IPS-18c (cell line): ENCODE measurements around the gene FMN1.

Source experiments
- H3K4me3 ChIP-seq: 2 replicates; pipeline ENCODE4 v1.7.0; 2013; ENCODE audit warnings: low read depth, mild to moderate bottlenecking, low read length, moderate library complexity; ENCODE audit not compliant: insufficient read depth
- H3K9me3 ChIP-seq: one replicate; pipeline ENCODE4 v1.6.1; 2013; ENCODE audit warnings: mild to moderate bottlenecking, low read length, moderate library complexity; ENCODE audit not compliant: control insufficient read depth, insufficient read depth

Gene FMN1

DNA sequence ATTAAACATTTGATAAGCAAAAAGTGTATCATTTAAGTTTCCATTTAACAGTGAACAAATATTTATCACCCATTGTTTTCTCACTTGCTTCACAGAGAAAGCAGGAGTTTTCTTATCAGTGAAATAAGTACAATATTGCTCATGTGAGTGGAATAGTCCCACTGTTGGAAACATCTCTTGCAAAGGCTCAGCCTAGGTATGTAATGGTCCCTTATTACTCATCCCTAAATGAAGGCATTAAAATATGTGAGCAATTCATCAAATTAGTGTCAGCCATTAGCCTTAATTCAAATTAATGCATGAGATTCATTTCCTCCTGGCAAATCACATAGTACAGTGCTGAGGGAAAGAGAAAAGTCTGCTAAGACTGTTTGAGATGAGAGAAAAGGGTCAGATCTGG lies 9.6 kb upstream of the FMN1 start:
- no peaks in the 10 kb centered on the region for H3K9me3 ChIP-seq

DNA sequence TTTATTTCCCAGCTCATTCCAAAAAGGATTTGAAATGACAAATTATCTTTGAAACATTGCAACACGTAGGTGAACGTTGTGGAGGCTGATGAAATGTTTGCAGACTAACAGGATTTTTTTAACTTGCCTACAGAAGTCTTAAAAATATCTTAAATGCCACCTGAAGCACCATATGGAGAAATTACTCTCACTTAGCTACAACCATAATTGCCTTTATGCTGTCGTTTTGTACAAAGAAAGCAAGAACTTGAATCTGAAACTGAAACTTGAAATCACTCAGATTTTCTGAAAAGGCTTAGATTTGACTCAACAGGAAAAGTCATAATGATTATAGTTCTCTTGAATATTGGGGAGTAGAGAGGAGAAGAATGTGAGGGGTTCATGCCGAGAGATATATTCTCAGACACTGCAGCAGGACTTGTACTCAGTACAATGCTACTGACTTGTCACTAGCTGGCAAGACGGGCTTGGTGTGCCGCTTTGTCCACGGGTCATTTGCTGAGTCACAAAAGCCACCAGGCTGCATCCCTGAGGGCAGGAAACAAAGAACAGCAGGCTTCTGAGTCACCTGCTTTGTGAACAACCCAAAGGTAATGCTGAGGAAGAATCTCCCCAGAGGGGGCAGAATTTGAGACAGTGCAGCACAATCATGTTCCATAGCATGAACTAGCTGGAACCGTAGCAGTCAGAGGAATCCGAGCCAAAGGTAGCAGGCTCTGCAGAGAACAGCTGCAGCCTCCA lies 7.1 kb upstream of the FMN1 start:
- H3K9me3 ChIP-seq: no peaks in the 10 kb centered on the region
- H3K4me3 ChIP-seq: no peak overlapping the region

More for the DNA sequence above, 9.6 kb upstream of the FMN1 start:
- no peak overlapping the region for H3K4me3 ChIP-seq

DNA sequence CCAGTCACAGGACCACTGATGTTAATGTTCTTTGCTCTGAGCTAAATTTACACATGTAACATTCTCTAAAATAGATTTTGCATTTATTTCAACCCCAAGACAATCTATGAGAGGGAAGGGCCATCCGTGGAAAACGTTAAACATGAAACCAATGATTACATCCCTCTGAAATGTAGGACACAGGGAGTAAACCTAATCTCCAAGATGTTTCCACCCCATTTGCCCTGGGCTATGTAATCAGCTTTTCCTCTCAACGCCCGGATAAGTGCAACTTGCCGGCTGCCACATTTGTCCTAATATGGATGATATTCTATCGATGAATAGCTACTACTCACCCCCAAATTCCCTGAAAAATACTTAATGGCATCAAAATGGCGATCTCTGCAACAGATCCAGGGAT lies 6.4 kb upstream of the FMN1 start:
- H3K4me3 ChIP-seq: no peak overlapping the region
- no peaks in the 10 kb centered on the region for H3K9me3 ChIP-seq

DNA sequence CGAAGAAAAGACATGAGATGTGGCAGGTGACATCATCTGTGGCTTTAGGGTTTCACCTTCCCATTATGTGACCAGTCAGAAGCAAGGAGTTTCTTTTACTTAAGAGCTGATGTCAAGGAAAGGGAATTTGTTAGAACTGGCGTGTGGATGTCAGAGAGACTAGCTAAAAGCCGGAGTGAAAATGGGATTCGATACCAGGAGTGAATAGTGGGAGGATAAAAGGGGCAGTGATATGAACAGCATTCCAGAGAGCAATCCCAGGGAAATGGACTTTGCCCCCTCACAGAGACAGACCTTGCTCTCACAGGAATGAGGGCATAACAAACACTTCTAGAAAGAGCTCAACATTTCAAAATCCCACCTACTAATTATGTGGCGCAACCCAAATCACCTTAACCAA lies 5.9 kb upstream of the FMN1 start:
- Histone ChIP-seq H3K4me3 (no peak overlapping the region), H3K9me3 (no peaks in the 10 kb centered on the region)

DNA sequence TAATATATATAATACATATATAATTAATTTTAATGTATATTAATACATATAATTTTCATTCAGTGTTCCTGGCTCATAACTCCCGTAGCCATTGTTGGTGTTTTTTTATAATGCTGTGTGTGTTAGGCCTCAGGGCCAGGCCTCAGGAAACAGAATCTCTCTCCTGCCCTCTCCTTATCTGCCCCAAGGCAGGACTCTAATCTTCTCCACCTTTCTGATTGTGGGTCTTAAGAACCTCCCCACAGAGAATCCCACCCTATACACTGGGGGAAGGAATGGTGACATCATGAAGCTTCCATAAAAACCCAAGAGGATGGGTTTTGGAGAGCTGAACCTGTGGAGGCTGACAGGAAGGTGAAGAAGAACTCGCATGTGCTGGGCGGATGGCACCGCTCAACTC lies 4.0 kb upstream of the FMN1 start:
- peaks cover 2% of the 10 kb centered on the region for H3K9me3 ChIP-seq
- no peak overlapping the region for H3K4me3 ChIP-seq

DNA sequence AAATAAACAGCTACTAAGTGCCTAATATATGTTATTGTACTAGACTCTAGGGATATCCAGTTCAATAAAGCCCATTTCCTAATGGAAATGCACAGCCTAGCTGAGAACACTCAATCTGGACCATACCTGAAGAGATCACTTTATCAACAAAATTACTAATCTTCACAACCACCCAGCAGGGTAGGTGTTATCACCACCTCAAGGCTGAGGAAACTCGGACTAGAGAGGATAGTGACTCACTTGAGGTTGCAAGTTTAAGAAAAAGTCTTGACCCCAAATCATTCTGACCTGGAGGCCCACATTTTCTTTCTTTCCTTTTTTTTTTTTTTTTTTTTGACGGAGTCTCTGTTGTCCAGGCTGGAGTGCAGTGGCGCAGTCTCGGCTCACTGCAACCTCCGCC lies 3.1 kb upstream of the FMN1 start:
- Histone ChIP-seq H3K9me3 (peaks cover 2% of the 10 kb centered on the region), H3K4me3 (no peak overlapping the region)

DNA sequence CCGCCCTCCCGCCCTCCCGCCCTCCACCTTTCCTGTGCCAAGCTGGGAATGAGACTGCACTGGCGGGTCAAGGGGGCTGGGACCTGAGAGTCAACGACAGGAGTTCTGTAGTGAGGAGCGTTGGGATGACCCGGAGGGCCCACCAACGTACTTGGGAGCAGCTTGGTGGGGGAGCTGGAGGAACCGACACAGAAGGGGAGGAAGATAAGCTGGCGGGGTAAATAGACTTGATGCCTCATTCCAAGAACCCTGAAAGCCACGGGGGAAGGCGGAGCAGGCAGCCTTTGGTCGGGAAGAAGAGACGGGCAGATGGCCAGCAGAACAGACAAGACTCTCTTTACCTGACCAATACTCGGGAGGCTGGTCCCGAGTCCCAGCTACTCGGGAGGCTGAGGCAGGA lies 277 bp downstream of the FMN1 start:
- Histone ChIP-seq H3K9me3 (peaks cover 2% of the 10 kb centered on the region), H3K4me3 (peak overlapping the region; percentile 52; the same call in 1 of the 2 replicates)

DNA sequence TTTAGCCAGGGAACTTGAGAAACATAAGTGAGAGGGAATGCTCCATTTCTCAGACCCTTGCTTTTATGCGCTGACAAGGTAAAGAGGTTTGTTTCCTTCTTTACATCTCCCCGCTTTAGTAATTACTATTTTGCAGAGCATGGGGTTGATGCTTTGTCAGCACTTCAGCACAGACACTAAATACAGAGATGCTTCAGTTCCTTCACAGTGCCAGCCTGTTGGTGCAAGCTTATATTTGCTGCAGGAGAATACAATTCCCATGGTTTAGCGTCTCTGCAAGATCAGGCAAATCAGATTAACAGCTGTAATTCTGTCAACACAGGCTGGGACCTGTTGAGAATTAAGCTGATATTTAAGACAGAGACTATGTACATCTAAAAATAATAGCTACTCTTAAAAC lies 2.9 kb downstream of the FMN1 start:
- no peak overlapping the region for H3K4me3 ChIP-seq
- peaks cover 2% of the 10 kb centered on the region for H3K9me3 ChIP-seq

DNA sequence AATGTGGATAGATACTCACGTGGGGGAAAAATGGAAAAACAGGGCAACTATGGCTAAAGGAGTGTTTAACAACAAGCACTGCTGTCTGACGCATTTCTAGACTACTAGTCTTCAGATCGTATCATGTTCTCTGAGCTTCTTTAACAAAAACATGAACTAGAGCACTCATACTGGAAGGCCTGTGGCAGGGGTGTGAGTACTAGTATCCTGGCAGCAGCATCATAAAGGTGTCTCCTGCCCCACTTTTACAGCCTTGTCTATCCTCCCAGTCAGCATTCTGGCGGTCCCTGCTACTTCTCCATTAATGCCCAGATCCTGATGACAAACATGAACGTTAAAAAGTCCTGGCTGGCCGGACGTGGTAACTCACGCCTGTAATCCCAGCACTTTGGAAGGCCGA lies 4.0 kb downstream of the FMN1 start:
- Histone ChIP-seq H3K9me3 (peaks cover 2% of the 10 kb centered on the region), H3K4me3 (no peak overlapping the region)

DNA sequence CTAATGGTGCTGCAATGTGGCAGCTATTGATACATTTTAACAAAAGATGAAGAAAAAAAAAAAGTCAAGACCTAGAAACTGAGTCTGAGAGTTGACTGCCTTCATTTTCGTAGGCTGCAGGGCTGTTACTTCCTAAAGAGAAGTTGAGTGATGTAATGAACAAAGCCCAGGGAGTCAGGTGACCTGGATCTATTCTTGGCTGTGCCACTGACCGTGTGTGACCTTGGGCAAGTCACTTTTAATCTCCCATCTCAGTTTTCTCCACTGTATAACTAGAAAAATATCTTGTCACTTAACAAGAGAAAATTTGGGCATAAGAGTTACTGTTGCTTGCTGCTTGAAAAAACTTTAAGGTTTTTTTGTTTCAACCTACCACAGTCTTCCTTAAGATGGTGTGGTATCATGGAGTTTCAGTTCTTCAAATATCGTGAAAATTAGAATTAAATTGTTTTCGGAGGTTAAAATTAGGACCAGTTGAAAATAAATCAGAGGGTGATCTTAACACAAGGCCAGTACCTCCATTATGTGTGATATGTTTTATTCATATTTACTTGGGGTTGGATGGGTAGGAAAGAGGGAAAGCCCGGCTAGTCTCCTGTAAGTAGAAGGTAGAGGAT lies 5.8 kb downstream of the FMN1 start:
- no peak overlapping the region for H3K4me3 ChIP-seq

DNA sequence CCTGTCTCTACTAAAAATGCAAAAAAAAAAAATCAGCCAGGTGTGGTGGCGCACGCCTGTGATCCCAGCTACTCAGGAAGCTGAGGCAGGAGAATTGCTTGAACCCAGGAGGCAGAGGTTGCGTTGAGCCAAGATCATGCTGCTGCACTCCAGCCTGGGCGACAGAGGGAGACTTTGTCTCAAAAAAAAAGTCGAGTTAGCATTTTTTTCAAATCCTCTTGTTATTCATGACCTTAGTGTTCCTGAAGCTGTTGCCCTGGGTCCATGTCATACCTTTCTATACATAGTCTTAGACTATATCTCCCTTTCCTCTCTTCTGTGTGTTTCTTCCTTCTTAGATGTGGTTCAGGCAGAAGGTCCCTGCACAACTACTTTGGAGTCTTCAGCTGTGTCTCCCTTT lies 6.4 kb downstream of the FMN1 start:
- Histone ChIP-seq H3K9me3 (no peaks in the 10 kb centered on the region), H3K4me3 (no peak overlapping the region)

More for the DNA sequence above, 5.8 kb downstream of the FMN1 start:
- H3K9me3 ChIP-seq: no peaks in the 10 kb centered on the region

DNA sequence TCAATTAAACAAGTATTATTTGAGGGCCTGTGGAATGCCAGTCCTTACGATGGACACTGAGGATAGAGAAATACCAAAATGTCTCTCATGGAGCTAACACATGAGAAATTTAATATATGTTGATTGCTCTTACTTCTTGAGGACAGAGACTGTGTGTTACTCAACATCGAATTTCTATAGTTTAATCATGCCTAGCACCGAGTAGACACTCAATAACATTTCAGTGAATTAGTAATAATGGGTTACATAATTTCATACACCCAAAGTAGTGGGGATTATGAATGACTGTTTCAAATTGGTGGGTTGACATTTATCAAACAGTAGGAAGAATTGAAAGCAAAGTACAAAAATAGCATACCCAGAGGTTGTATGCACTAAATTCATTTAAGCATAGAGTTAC lies 11.2 kb downstream of the FMN1 start:
- Histone ChIP-seq H3K4me3 (no peak overlapping the region), H3K9me3 (no peaks in the 10 kb centered on the region)

DNA sequence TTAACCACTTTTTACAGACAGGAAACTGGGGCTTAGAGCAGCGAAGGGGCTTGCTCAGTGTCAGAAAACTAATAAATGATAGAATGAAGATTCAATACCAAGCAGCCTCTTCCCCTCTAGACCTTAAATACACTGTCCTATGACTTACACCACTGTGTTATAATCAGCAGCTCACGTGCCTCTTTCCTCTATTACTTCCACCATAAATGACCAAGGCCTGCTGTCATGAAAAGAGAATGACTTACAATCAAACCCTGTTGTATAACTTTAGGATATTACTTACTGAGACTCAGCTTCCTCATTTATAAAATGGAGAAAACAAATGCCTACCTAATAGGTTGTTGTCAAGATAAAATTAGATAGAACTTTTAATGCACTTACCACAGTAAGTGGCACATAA lies 11.6 kb downstream of the FMN1 start:
- no peak overlapping the region for H3K4me3 ChIP-seq
- no peaks in the 10 kb centered on the region for H3K9me3 ChIP-seq

DNA sequence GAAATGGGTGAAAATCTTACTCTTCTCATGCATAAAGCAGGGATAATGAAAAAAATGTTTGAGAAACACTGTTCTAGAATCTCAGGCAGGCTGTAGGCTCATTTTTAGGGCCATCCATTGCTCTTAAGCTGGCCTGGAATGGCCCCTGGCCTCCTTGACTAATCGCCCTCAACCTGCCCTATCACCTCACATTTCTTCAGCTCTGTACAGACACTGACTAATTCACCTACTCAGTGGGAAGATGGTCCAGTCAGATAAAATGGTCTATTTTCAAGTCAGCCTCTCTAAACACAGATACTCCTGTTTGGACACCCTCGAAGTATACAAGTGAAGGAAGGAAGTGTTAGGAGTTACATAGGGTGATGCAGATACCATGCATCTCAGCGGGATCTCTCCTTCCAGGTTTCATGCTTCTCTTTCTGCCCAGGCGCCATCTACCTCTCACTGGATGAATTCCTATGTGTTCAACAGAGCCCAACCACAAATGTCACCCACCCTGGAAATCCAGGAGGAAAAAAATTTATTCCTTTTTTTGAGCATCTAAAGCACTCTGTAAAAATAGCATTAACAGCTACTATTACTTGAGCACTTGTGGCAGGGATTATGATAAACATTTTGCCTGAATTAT lies 12.1 kb downstream of the FMN1 start:
- H3K9me3 ChIP-seq: no peaks in the 10 kb centered on the region

DNA sequence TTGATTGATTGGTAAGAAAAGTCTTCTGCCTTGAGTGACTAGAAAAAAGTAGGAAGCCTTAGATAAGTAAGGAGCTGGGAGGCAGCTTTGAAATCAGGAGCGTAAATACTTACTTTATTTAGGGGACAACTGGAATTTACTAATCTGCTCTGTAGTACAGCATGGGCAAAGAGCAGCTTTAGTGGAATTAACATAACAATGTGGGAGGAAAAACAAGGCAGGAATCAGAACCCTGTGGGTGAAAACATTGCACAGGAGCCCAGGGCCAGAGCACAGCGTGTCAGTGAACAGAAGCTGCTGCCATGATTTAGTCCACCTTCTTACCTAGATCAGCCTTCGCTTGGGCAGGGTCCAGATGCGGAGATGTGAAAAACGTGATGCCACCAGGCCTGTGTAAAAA lies 14.6 kb downstream of the FMN1 start:
- no peaks in the 10 kb centered on the region for H3K9me3 ChIP-seq
- H3K4me3 ChIP-seq: no peak overlapping the region

More for the DNA sequence above, 12.1 kb downstream of the FMN1 start:
- H3K4me3 ChIP-seq: no peak overlapping the region

DNA sequence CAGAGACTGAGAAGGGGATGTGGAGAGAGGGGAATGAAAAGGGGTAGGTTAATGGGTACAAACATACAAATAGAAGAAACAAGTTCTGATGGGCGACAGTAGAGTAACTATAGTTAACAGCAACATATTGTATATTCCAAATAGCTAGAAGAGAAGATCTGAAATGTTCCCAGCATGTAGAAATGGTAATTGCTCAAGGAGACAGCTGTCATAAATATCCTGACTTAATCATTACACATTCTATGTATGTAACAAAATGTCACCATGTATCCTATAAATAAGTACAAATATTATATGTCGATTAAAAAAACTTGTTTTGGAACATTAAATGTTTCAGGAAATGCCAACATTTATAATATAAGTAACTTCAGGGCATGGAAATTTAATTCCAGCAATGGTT lies 23.3 kb downstream of the FMN1 start:
- H3K4me3 ChIP-seq: no peak overlapping the region
- no peaks in the 10 kb centered on the region for H3K9me3 ChIP-seq

DNA sequence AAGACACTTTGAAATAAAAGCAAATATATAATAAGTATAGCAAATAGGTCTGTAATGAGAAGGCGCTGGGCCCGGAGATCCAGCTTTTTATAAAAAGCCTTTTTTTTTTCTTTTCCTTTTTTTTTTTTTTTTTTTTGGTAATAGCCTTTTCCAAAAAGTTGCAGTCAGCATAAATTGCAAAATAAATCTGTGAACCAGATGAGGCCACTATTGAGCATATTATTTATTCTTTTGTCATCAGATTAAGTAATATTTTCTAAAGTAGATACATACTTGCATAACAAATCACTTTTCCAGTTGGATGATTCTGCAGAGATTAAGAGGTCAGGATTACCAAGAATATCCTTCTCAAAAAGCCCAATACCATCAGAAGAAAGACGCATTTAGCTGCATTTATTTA lies 24.9 kb downstream of the FMN1 start:
- no peak overlapping the region for H3K4me3 ChIP-seq
- H3K9me3 ChIP-seq: no peaks in the 10 kb centered on the region

DNA sequence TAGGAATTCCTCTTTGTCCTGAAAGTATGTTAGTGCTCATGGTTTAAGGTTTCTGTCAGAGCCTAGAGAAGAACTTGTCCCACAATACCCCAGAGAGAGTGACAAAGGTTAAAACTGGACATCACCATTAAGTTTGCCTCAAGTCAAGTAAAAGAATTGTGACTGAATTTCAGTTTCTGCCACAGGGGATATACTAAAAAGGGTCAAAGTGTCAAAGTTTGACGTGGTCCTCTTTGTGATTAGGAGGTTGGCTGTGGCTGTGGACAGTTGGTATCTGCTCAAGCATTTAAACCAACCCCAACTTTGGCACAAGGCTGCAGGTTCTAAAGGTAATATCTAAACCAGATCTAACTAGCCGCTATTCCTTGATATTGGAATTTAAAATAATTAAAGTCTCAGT lies 26.1 kb downstream of the FMN1 start:
- Histone ChIP-seq H3K9me3 (no peaks in the 10 kb centered on the region), H3K4me3 (no peak overlapping the region)
